Measurements from ENCODE around the gene NSD1. TPM values are rescaled to one million over a fixed set of nuclear protein-coding genes. Genes with fewer than 3 reads are reported as not detected.
"Not testable (repeated sequence)": the region's sequence is repeated elsewhere in the genome, so short reads cannot be mapped to it uniquely, and the experiment has no call there.

The NSD1 gene
- total RNA-seq, 1 donor from 2014 or later = 56.9 TPM

GRCh38 chr5:177232358-177232757 is 98.8 kb downstream of the NSD1 start:
- no peak for DNase-seq

GRCh38 chr5:177232761-177233160 is 99.2 kb downstream of the NSD1 start:
- no peak for DNase-seq

- DNase-seq = no peak
Measured at GRCh38 chr5:177233206-177233605, 99.6 kb downstream of the NSD1 start.

- no peak for DNase-seq
Measured at GRCh38 chr5:177233802-177234201, 100.2 kb downstream of the NSD1 start.

GRCh38 chr5:177234841-177235240 is 101.3 kb downstream of the NSD1 start:
- DNase-seq = no peak

- DNase-seq = no peak
Measured at GRCh38 chr5:177241768-177242167, 108.2 kb downstream of the NSD1 start.

- no peak for DNase-seq
Measured at GRCh38 chr5:177242304-177242703, 108.7 kb downstream of the NSD1 start.

- no peak for DNase-seq
Measured at GRCh38 chr5:177249761-177250537, 116.4 kb downstream of the NSD1 start.

GRCh38 chr5:177253252-177253651 is 119.7 kb downstream of the NSD1 start:
- DNase-seq = no peak

GRCh38 chr5:177256296-177256695 is 122.7 kb downstream of the NSD1 start:
- DNase-seq = no peak

GRCh38 chr5:177258711-177259110 is 125.1 kb downstream of the NSD1 start:
- not testable (repeated sequence) for DNase-seq

GRCh38 chr5:177260961-177261360 is 127.4 kb downstream of the NSD1 start:
- no peak for DNase-seq

GRCh38 chr5:177261510-177261909 is 127.9 kb downstream of the NSD1 start:
- DNase-seq = no peak

- DNase-seq = no peak
Measured at GRCh38 chr5:177264178-177264577, 130.6 kb downstream of the NSD1 start.

GRCh38 chr5:177265395-177265794 is 131.8 kb downstream of the NSD1 start:
- no peak for DNase-seq

GRCh38 chr5:177269232-177269895 is 135.8 kb downstream of the NSD1 start:
- DNase-seq = no peak

- no peak for DNase-seq
Measured at GRCh38 chr5:177269976-177270375, 136.4 kb downstream of the NSD1 start.

- DNase-seq = no peak
Measured at GRCh38 chr5:177270653-177271052, 137.1 kb downstream of the NSD1 start.

- DNase-seq = no peak
Measured at GRCh38 chr5:177271113-177271512, 137.5 kb downstream of the NSD1 start.

- DNase-seq = no peak
Measured at GRCh38 chr5:177275883-177276282, 142.3 kb downstream of the NSD1 start.

- DNase-seq = no peak
Measured at GRCh38 chr5:177276886-177277285, 143.3 kb downstream of the NSD1 start.

GRCh38 chr5:177288191-177288590 is 154.6 kb downstream of the NSD1 start:
- no peak for DNase-seq

GRCh38 chr5:177290816-177291596 is 157.4 kb downstream of the NSD1 start:
- no peak for DNase-seq
